HG02759 (cell line): ENCODE measurements around the gene MARK4.
"Not testable (repeated sequence)": the region's sequence is repeated elsewhere in the genome, so short reads cannot be mapped to it uniquely, and the experiment has no call there.

ENCODE experiments used
- ATAC-seq: cut with Tn5 transposase; IDR thresholded peaks from one replicate; pipeline ENCODE4 v1.9.1; 2021; ENCODE audit warnings: mild to moderate bottlenecking, moderate library complexity; ENCODE audit not compliant: unreplicated experiment

The MARK4 gene

GRCh38 chr19:45334881-45335280 is 83.8 kb downstream of the MARK4 start:
- ATAC-seq, result not testable (repeated sequence)

- ATAC-seq, result no peak
Observed at GRCh38 chr19:45336696-45337251, 85.7 kb downstream of the MARK4 start.

GRCh38 chr19:45339629-45340028 is 88.6 kb downstream of the MARK4 start:
- no peak for ATAC-seq

GRCh38 chr19:45340232-45340898 is 89.3 kb downstream of the MARK4 start, which contains the start of gene KLC3:
TSS of gene KLC3 (plus strand) at chr19:45340750. CDS start at chr19:45345542, 4,792 bp downstream.
- ATAC-seq, result no peak

- ATAC-seq, result no peak
Observed at GRCh38 chr19:45340899-45341453, 89.9 kb downstream of the MARK4 start.

GRCh38 chr19:45342911-45343310 is 91.8 kb downstream of the MARK4 start:
- ATAC-seq, result no peak

GRCh38 chr19:45344621-45345505 is 93.8 kb downstream of the MARK4 start:
- ATAC-seq, result no peak

GRCh38 chr19:45345506-45345860 is 94.4 kb downstream of the MARK4 start:
- no peak for ATAC-seq

- no peak for ATAC-seq
Observed at GRCh38 chr19:45346449-45346848, 95.4 kb downstream of the MARK4 start.

- ATAC-seq, result no peak
Observed at GRCh38 chr19:45347570-45348366, 96.7 kb downstream of the MARK4 start.

- no peak for ATAC-seq
Observed at GRCh38 chr19:45348367-45349125, 97.5 kb downstream of the MARK4 start.

- ATAC-seq, result no peak
Observed at GRCh38 chr19:45349126-45349415, 98.0 kb downstream of the MARK4 start.

GRCh38 chr19:45349430-45349941 is 98.4 kb downstream of the MARK4 start:
- ATAC-seq, result no peak

- ATAC-seq, result no peak
Observed at GRCh38 chr19:45350477-45351058, 99.5 kb downstream of the MARK4 start.

- no peak for ATAC-seq
Observed at GRCh38 chr19:45351401-45351952, 100.4 kb downstream of the MARK4 start.

GRCh38 chr19:45352062-45352461 is 101.0 kb downstream of the MARK4 start:
- ATAC-seq, result no peak

- ATAC-seq, result no peak
Observed at GRCh38 chr19:45352471-45352870, 101.4 kb downstream of the MARK4 start.

GRCh38 chr19:45352914-45353796 is 102.1 kb downstream of the MARK4 start:
- no peak for ATAC-seq
